ACC112 (cell line): Measurements from ENCODE around the gene TBL1XR1.
A peak's percentile ranks its signal among the peaks of the same experiment; 100 is the strongest.

Experiments
- H2AFZ ChIP-seq: fragments of 200-600 bp; sonication (generic); one replicate; pipeline ENCODE4 v1.6.0; 2017; ENCODE audit warnings: antibody characterized with exemption, low read length; ENCODE audit not compliant: unreplicated experiment
- H3K27ac ChIP-seq: fragments of 200-600 bp; sonication (generic); 2 replicates; pipeline ENCODE4 v1.5.1; 2014; ENCODE audit warnings: low read depth, mild to moderate bottlenecking, antibody characterized with exemption, low read length, moderate library complexity
- H3K27me3 ChIP-seq: fragments of 200-600 bp; sonication (generic); 2 replicates; pipeline ENCODE4 v1.6.1; 2014; ENCODE audit warnings: mild to moderate bottlenecking, antibody characterized with exemption, low read length, moderate library complexity, mixed read lengths; ENCODE audit not compliant: insufficient read depth
- H3K36me3 ChIP-seq: fragments of 200-600 bp; sonication (generic); 2 replicates; pipeline ENCODE4 v1.6.1; 2016; ENCODE audit warnings: mild to moderate bottlenecking, antibody characterized with exemption, low read length, moderate library complexity, mixed read lengths; ENCODE audit not compliant: insufficient read depth
- H3K4me1 ChIP-seq: fragments of 200-600 bp; sonication (generic); one replicate; pipeline ENCODE4 v1.6.1; 2016; ENCODE audit warnings: low read length, mixed read lengths; ENCODE audit not compliant: insufficient read depth, unreplicated experiment, control insufficient read depth
- H3K4me3 ChIP-seq: fragments of 200-600 bp; sonication (generic); 2 replicates; pipeline ENCODE4 v1.5.1; 2014; ENCODE audit warnings: mild to moderate bottlenecking, low read depth, low read length
- H3K79me2 ChIP-seq: fragments of 200-600 bp; sonication (generic); one replicate; pipeline ENCODE4 v1.6.0; 2016; ENCODE audit warnings: low read length; ENCODE audit not compliant: control insufficient read depth, unreplicated experiment, insufficient read depth

TBL1XR1 gene

DNA sequence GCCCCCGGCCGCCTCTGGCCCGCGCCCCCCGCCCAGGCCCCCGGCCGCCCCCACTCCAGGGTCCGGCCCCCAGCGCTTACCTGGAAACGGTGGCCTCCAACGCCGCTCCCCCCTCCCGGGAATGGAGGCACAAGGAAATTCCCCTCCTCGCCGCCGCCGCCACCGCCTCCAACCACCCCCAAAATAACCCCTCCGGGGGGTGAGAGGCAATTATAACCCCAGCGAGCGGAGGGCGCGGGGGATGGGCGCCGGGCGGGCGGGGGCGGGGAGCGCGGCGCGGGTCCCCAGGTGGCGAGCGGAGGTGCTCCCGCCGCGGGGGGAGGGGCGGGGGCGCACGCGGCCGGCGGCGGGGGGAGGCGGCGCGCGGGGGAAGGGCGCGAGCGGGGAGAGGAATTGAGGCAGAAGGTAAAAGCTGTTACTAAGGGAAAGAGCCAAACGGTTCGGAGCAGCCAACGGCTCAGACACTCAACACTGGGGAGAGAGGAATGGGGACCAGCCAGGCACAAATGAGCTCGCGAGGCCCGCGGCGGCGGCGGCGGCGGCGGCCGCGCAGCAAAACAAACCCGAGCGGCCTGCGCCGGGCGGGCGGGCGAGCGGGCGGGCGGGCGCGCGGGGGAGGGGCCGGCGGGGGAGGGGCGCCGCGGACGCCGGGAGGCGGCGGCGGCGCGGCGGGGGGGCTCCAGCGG, at the start of gene TBL1XR1:
TSS of gene TBL1XR1 (minus strand) at position 442 of the 686 bp plus-strand sequence. CDS start 132,505 bp downstream, outside the sequence.
- H3K36me3 ChIP-seq = no peaks in the 10 kb centered on the region
- peaks cover 45% of the 10 kb centered on the region for H3K79me2 ChIP-seq
- H2AFZ ChIP-seq = peak within 1 kb of the TSS; percentile 100
- peak within 1 kb of the TSS; percentile 83 for H3K27ac ChIP-seq
- H3K27me3 ChIP-seq = no peaks in the 10 kb centered on the region
- H3K4me3 ChIP-seq = peak within 1 kb of the TSS; percentile 99
- peaks cover 16% of the 10 kb centered on the region for H3K4me1 ChIP-seq

DNA sequence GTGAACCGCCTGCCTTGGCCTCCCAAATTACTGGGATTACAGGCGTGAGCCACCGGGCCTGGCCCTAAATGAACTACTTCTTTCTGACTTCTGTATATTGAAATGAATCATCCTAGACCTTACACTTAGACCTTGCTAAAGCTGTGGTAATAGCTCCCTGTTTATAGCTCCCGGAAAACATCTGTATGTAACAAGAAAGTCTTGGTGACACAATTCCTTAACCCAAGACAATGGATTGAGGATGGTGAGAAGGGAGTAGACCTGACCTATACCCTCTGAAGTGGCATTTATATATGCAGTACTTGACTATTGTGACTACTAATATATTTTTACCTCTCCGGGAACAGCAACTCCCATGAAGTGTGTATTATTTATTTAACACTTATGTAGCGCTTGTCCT, 48.0 kb upstream of the TBL1XR1 start:
- H3K27me3 ChIP-seq = no peaks in the 10 kb centered on the region
- H3K4me1 ChIP-seq = no peaks in the 10 kb centered on the region
- no peaks in the 10 kb centered on the region for H3K79me2 ChIP-seq
- H3K4me3 ChIP-seq = no peak overlapping the region
- no peak overlapping the region for H3K27ac ChIP-seq
- H3K36me3 ChIP-seq = no peaks in the 10 kb centered on the region
- no peak overlapping the region for H2AFZ ChIP-seq

GRCh38 chr3:177244606-177245005, 47.3 kb upstream of the TBL1XR1 start:
- Histone ChIP-seq H3K36me3 (no peaks in the 10 kb centered on the region), H3K4me1 (no peaks in the 10 kb centered on the region), H3K79me2 (no peaks in the 10 kb centered on the region), H2AFZ (no peak overlapping the region), H3K27ac (no peak overlapping the region), H3K27me3 (no peaks in the 10 kb centered on the region), H3K4me3 (no peak overlapping the region)

GRCh38 chr3:177238686-177239216, 41.5 kb upstream of the TBL1XR1 start:
- Histone ChIP-seq H2AFZ (no peak overlapping the region), H3K36me3 (no peaks in the 10 kb centered on the region), H3K27ac (no peak overlapping the region), H3K4me3 (no peak overlapping the region), H3K79me2 (no peaks in the 10 kb centered on the region), H3K4me1 (no peaks in the 10 kb centered on the region), H3K27me3 (no peaks in the 10 kb centered on the region)

DNA sequence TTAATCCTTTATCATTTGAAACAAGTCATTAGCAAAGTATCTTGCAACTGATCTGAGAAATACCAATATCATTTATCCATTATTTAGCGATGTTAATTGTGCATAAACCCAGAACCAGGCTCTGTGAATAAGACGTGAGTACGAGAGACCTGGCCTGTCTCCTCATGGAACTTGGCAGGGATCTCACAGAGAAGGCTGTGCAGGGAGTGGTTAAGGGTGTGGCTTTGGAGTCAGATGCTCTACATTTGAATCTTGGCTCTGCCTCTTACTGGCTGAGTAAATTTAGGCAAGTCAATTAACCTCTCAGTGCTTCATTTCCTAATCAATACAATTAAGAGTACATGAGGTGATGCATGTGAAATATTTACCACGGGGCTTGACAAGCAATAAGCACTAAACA, 39.9 kb upstream of the TBL1XR1 start:
- no peak overlapping the region for H3K4me3 ChIP-seq
- no peaks in the 10 kb centered on the region for H3K79me2 ChIP-seq
- no peaks in the 10 kb centered on the region for H3K27me3 ChIP-seq
- no peaks in the 10 kb centered on the region for H3K36me3 ChIP-seq
- H3K4me1 ChIP-seq = no peaks in the 10 kb centered on the region
- no peak overlapping the region for H3K27ac ChIP-seq
- H2AFZ ChIP-seq = no peak overlapping the region

DNA sequence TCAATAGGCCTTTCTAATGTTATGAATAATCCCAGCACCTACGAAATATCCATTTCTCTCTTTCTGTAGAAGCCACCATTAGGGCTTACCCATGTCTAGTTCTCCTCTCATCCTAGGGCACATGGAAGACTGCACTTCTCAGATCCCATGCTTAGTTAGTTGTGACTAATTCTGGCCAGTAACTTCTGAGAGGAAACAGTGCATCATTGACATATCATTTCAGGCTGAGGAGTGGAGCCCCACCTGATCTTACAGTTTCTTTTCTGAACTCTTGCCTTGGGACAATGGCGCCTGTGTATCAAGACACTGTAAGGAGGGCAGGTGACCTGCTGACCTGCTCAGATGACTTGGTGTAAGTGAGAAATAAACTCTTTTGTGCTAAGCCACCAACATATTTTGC, 39.4 kb upstream of the TBL1XR1 start:
- H2AFZ ChIP-seq = no peak overlapping the region

DNA sequence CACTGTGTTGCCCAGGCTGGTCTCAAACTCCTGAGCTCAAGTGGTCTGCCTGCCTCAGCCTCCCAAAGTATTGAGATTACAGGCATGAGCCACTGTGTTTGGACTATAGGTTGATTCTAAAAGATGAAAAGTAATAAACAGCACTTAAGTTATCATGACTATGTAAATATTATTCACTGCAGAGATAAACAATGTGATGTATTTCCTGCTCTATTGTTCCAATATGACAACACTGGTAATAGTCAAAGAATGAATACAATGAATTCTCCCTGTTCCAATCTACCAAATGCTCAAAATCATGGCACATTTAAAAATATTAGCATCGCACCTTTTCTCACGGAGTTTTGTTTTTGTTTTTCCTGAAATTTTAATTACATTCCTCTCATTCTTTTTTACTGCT, 36.8 kb upstream of the TBL1XR1 start:
- Histone ChIP-seq H3K79me2 (no peaks in the 10 kb centered on the region), H3K4me3 (no peak overlapping the region), H3K4me1 (no peaks in the 10 kb centered on the region), H3K36me3 (no peaks in the 10 kb centered on the region), H3K27ac (no peak overlapping the region), H2AFZ (no peak overlapping the region), H3K27me3 (no peaks in the 10 kb centered on the region)

More for the DNA sequence above, 39.4 kb upstream of the TBL1XR1 start:
- Histone ChIP-seq H3K27me3 (no peaks in the 10 kb centered on the region), H3K36me3 (no peaks in the 10 kb centered on the region), H3K4me3 (no peak overlapping the region), H3K79me2 (no peaks in the 10 kb centered on the region), H3K4me1 (no peaks in the 10 kb centered on the region), H3K27ac (no peak overlapping the region)

- Histone ChIP-seq H3K4me1 (no peaks in the 10 kb centered on the region), H3K79me2 (no peaks in the 10 kb centered on the region), H3K27ac (no peak overlapping the region), H2AFZ (no peak overlapping the region), H3K36me3 (no peaks in the 10 kb centered on the region), H3K4me3 (no peak overlapping the region), H3K27me3 (no peaks in the 10 kb centered on the region)
Observed at GRCh38 chr3:177231242-177231641, 34.0 kb upstream of the TBL1XR1 start.

DNA sequence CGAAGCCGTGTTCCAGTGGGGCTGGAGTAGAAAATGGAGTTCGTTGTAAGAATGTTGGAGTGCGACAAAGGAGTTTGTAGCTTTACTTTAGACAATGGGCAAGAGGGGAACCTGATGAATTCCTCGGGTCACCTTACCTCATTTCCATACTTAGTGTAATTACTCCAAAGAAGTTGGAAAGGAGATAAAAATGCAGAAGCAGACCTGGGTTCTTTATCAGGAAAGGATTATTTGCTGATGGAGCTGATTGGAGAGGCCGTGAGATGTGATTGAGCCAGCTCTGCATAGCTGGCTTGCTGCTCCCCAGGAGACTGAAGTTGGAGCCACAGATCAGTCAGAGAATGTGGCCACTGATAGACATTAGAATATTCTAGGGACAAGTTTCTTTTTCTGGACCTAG, 33.4 kb upstream of the TBL1XR1 start:
- Histone ChIP-seq H3K27me3 (no peaks in the 10 kb centered on the region), H3K36me3 (no peaks in the 10 kb centered on the region), H3K27ac (no peak overlapping the region), H3K4me3 (no peak overlapping the region), H2AFZ (no peak overlapping the region), H3K4me1 (no peaks in the 10 kb centered on the region), H3K79me2 (no peaks in the 10 kb centered on the region)

DNA sequence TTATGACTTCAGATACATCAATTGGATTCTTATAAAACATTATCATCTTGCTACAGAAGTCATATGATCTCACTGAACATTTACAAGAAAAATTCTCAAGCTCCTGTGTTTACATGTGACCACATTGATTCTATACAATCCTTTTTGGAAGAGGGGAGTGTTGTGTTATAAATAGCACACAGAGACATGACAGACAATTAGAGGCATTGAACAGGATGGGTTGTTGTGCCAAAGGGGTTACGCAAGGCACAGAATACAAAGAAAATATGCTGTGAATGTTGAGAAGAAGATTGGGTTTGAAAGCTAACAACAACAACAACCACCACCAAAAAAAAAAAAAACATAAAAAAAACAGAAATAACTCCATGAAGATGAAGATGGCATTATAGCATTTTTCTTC, 32.5 kb upstream of the TBL1XR1 start:
- no peaks in the 10 kb centered on the region for H3K27me3 ChIP-seq
- no peak overlapping the region for H3K27ac ChIP-seq
- H3K4me1 ChIP-seq = no peaks in the 10 kb centered on the region
- H3K79me2 ChIP-seq = no peaks in the 10 kb centered on the region
- H3K4me3 ChIP-seq = no peak overlapping the region
- no peaks in the 10 kb centered on the region for H3K36me3 ChIP-seq
- H2AFZ ChIP-seq = no peak overlapping the region

- Histone ChIP-seq H3K27ac (no peak overlapping the region), H2AFZ (no peak overlapping the region), H3K79me2 (no peaks in the 10 kb centered on the region), H3K4me3 (no peak overlapping the region), H3K4me1 (no peaks in the 10 kb centered on the region), H3K36me3 (no peaks in the 10 kb centered on the region), H3K27me3 (no peaks in the 10 kb centered on the region)
Observed at GRCh38 chr3:177228601-177229190, 31.4 kb upstream of the TBL1XR1 start.
